Trophoblast cell (in vitro differentiated cells and primary cell): ENCODE measurements around the gene PTPN20.

Experiments
- DNase-seq, 2 donors: peaks; one replicate each; pipeline ENCODE4 v3.0.0-alpha.2; 2016
- H2AFZ ChIP-seq: 2 replicates; pipeline ENCODE4 v1.6.1; 2013; ENCODE audit warnings: low read length, moderate library complexity, mild to moderate bottlenecking; ENCODE audit not compliant: insufficient read depth, poor library complexity
- H2AK5ac ChIP-seq: 2 replicates; pipeline ENCODE4 v1.6.1; 2013; ENCODE audit warnings: mild to moderate bottlenecking, low read length
- H2BK120ac ChIP-seq: 2 replicates; pipeline ENCODE4 v1.6.1; 2013; ENCODE audit warnings: low read length, mild to moderate bottlenecking, moderate library complexity; ENCODE audit not compliant: insufficient read depth, poor library complexity
- H2BK12ac ChIP-seq: 2 replicates; pipeline ENCODE4 v1.6.1; 2013; ENCODE audit warnings: mild to moderate bottlenecking, low read length, moderate library complexity
- H2BK5ac ChIP-seq: 2 replicates; pipeline ENCODE4 v1.6.1; 2013; ENCODE audit warnings: low read length, low read depth, moderate library complexity, mild to moderate bottlenecking; ENCODE audit not compliant: poor library complexity
- H3K14ac ChIP-seq: 2 replicates; pipeline ENCODE4 v1.6.1; 2013; ENCODE audit warnings: mild to moderate bottlenecking, low read length
- H3K18ac ChIP-seq: 2 replicates; pipeline ENCODE4 v1.6.1; 2013; ENCODE audit warnings: mild to moderate bottlenecking, low read length
- H3K23ac ChIP-seq: 2 replicates; pipeline ENCODE4 v1.6.1; 2013; ENCODE audit warnings: low read length
- H3K27ac ChIP-seq: 2 replicates; pipeline ENCODE4 v1.5.1; 2013; ENCODE audit warnings: low read depth, mild to moderate bottlenecking, inconsistent platforms, low read length, moderate library complexity
- H3K27me3 ChIP-seq: 2 replicates; pipeline ENCODE4 v1.6.1; 2013; ENCODE audit warnings: inconsistent platforms, mild to moderate bottlenecking, low read length, moderate library complexity; ENCODE audit not compliant: insufficient read depth
- H3K36me3 ChIP-seq, 2 experiments: 1 replicate in 1 of 2; 2 replicates in 1 of 2; pipeline ENCODE4 v1.6.1; 2013; ENCODE audit warnings: low read length in 2 of 2, mild to moderate bottlenecking in 2 of 2, moderate library complexity in 1 of 2; ENCODE audit not compliant: insufficient read depth in 2 of 2, control insufficient read depth in 1 of 2
- H3K4ac ChIP-seq: 2 replicates; pipeline ENCODE4 v1.6.1; 2013; ENCODE audit warnings: low read depth, mild to moderate bottlenecking, low read length, moderate library complexity
- H3K4me1 ChIP-seq, 2 experiments: 1 replicate in 1 of 2; 2 replicates in 1 of 2; pipeline ENCODE4 v1.6.1; 2013; ENCODE audit warnings: low read length in 2 of 2, mild to moderate bottlenecking in 2 of 2, moderate library complexity in 1 of 2; ENCODE audit not compliant: insufficient read depth in 2 of 2, control insufficient read depth in 1 of 2
- H3K4me2 ChIP-seq: 2 replicates; pipeline ENCODE4 v1.6.1; 2013; ENCODE audit warnings: inconsistent platforms, mild to moderate bottlenecking, low read length, moderate library complexity
- H3K4me3 ChIP-seq: 2 replicates; pipeline ENCODE4 v1.5.1; 2013; ENCODE audit warnings: mild to moderate bottlenecking, low read depth, low read length, inconsistent platforms
- H3K79me1 ChIP-seq: one replicate; pipeline ENCODE4 v1.6.1; 2013; ENCODE audit warnings: low read length
- H3K79me2 ChIP-seq: 2 replicates; pipeline ENCODE4 v1.6.1; 2013; ENCODE audit warnings: low read length, mild to moderate bottlenecking; ENCODE audit not compliant: control insufficient read depth, insufficient read depth, poor library complexity
- H3K9ac ChIP-seq: 2 replicates; pipeline ENCODE4 v1.6.1; 2013; ENCODE audit warnings: mild to moderate bottlenecking, low read length
- H3K9me3 ChIP-seq: 2 replicates; pipeline ENCODE4 v1.6.1; 2013; ENCODE audit warnings: low read depth, mild to moderate bottlenecking, control low read depth, inconsistent platforms, low read length; ENCODE audit not compliant: insufficient read depth
- H4K12ac ChIP-seq: 2 replicates; pipeline ENCODE4 v1.6.1; 2013; ENCODE audit warnings: low read depth, mild to moderate bottlenecking, low read length, moderate library complexity
- H4K8ac ChIP-seq: 2 replicates; pipeline ENCODE4 v1.6.1; 2013; ENCODE audit warnings: low read depth, mild to moderate bottlenecking, low read length, moderate library complexity
- H4K91ac ChIP-seq: one replicate; pipeline ENCODE4 v1.6.1; 2013; ENCODE audit warnings: low read depth, mild to moderate bottlenecking, low read length, moderate library complexity
- WGBS: extraction: QIAGEN DNeasy Blood & Tissue Kit; methylation state at CpG from one replicate; pipeline ENCODE4 v1.1.7; 2013; ENCODE audit warnings: missing lambda C conversion rate; ENCODE audit not compliant: insufficient read length, insufficient coverage; ENCODE audit errors: extremely low coverage; 5-methylcytosine and 5-hydroxymethylcytosine counted together

The PTPN20 gene

DNA sequence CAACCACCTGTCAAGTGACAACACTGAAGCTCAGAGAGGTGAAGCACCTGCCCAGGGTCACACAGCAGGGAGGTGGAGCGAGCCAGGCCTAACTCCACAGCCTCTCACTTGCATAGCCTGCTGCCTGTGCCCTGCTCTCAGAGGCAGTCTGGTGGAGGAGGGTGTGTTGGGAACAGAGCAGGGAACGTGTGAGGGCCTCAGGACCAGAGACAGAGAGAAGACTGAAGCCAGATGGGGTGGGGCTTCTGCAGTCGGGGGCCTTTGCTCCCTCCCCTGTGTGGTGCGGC is 114.0 kb downstream of the PTPN20 start:
- H2AK5ac ChIP-seq: no peak overlapping the region
- H4K8ac ChIP-seq: no peak overlapping the region
- DNase-seq: no peak
- H2BK120ac ChIP-seq: no peak overlapping the region
- no peak overlapping the region for H3K4me3 ChIP-seq
- H3K4me2 ChIP-seq: no peak overlapping the region
- no peak overlapping the region for H4K91ac ChIP-seq
- H3K14ac ChIP-seq: no peak overlapping the region
- peaks cover 5% of the 10 kb centered on the region for H3K9me3 ChIP-seq
- H3K36me3 ChIP-seq: no peaks in the 10 kb centered on the region
- H3K4ac ChIP-seq: no peak overlapping the region
- no peak overlapping the region for H3K23ac ChIP-seq
- no peaks in the 10 kb centered on the region for H3K27me3 ChIP-seq
- no peak overlapping the region for H2BK12ac ChIP-seq
- H3K4me1 ChIP-seq: no peaks in the 10 kb centered on the region
- H4K12ac ChIP-seq: no peak overlapping the region
- no peak overlapping the region for H2AFZ ChIP-seq
- no peak overlapping the region for H3K27ac ChIP-seq
- H3K18ac ChIP-seq: no peak overlapping the region
- H2BK5ac ChIP-seq: no peak overlapping the region
- no peak overlapping the region for H3K9ac ChIP-seq
- no CpG with 5 or more reads among the region's 4 CpGs for WGBS
- H3K79me1 ChIP-seq: no peaks in the 10 kb centered on the region
- H3K79me2 ChIP-seq: no peaks in the 10 kb centered on the region

DNA sequence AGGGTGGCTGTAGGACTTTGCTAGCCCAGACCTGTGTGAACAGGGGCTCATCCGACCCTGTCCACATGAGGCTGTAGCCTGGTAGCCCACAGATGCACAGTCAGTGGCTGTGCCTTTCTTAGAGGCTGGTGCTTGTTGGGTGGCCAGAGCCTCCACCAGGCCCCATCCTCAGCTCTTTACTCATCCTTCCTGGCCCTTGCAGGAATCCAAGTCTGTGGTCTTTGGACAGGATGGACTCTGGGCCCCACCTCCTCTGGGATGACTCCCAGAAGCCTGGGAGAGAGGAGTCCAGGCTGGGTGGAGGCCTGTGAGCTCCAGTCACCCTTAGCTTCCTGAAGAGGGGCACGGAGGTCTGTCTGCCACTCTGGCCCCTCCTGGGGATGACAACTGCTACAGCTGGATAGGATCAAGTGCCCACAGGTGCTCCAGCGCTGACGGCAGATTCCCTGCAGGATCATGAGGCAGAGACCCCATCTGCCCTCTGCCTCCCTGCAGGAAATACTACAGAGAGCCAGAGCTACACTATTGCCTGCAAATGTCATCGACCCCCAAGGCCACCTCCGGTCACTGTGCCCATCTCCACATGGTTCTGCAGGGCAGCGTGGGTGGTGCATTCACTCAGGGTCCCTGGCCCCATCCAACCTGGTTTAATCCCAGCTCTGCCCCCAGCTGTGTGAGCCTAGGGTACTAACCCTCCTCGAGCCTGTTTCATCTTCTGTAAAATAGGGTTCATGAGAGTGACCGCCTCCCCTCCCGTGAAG is 114.5 kb downstream of the PTPN20 start:
- no peaks in the 10 kb centered on the region for H3K79me1 ChIP-seq
- WGBS: no CpG with 5 or more reads among the region's 10 CpGs

DNA sequence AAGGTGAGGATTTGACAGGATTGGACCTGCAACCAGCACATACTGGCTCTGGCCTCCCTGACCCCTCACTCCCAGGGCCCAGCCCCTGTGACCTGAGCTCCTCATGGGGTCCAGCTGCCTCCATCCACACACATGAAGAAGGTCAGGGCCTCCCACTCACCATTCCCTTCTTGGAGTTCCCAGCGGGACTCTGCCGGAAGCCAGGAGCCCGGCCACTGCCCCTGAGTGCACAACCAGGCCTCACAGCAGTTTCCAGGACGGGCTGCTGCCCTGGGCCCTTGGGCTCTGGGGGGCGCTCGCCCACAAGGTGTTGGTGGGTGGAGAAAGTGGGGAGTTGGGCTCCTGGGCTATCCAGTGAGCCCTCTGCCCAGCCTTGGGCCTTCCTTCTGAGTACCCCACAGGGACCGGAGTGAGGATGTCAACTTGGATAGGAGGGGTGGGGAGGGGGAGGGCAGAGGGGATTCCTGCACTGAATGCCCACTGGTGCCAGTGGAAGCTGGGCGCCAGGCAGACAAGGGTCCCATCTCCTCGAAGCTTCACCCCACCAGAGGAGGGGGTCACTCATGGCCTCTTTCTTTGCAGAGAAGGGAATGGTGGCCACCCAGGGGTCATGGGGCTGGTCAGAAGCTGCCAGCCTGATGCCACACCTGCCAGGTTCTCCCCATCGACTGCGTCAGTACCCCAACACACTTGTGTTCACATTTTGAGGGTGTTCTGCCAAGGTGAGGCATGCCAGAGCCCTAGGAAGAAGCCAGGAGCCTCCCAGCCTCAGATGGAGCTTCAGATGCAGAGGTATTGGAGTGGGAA is 115.3 kb downstream of the PTPN20 start:
- Histone ChIP-seq H2BK12ac (no peak overlapping the region), H3K36me3 (no peaks in the 10 kb centered on the region), H3K18ac (no peak overlapping the region), H4K12ac (no peak overlapping the region), H3K79me2 (no peaks in the 10 kb centered on the region), H2BK5ac (no peak overlapping the region), H3K9ac (no peak overlapping the region), H3K4ac (no peak overlapping the region), H2AK5ac (no peak overlapping the region), H4K91ac (no peak overlapping the region), H3K4me2 (no peak overlapping the region), H3K23ac (no peak overlapping the region), H3K14ac (no peak overlapping the region), H2BK120ac (no peak overlapping the region), H3K9me3 (peaks cover 5% of the 10 kb centered on the region), H3K4me3 (no peak overlapping the region), H4K8ac (no peak overlapping the region), H3K27me3 (no peaks in the 10 kb centered on the region), H3K27ac (no peak overlapping the region), H3K79me1 (no peaks in the 10 kb centered on the region), H2AFZ (no peak overlapping the region), H3K4me1 (no peaks in the 10 kb centered on the region)
- WGBS: no CpG with 5 or more reads among the region's 11 CpGs
- DNase-seq: no peak

More for the DNA sequence above, 114.5 kb downstream of the PTPN20 start:
- Histone ChIP-seq H2BK5ac (no peak overlapping the region), H2AFZ (no peak overlapping the region), H2BK12ac (no peak overlapping the region), H3K4ac (no peak overlapping the region), H3K18ac (no peak overlapping the region), H2BK120ac (no peak overlapping the region), H2AK5ac (no peak overlapping the region), H3K9ac (no peak overlapping the region), H3K4me3 (no peak overlapping the region), H3K9me3 (peaks cover 5% of the 10 kb centered on the region), H3K27ac (no peak overlapping the region), H3K23ac (no peak overlapping the region), H3K4me2 (no peak overlapping the region), H4K91ac (no peak overlapping the region), H3K4me1 (no peaks in the 10 kb centered on the region), H4K12ac (no peak overlapping the region), H3K27me3 (no peaks in the 10 kb centered on the region), H3K36me3 (no peaks in the 10 kb centered on the region), H3K79me2 (no peaks in the 10 kb centered on the region), H4K8ac (no peak overlapping the region), H3K14ac (no peak overlapping the region)
- no peak for DNase-seq

DNA sequence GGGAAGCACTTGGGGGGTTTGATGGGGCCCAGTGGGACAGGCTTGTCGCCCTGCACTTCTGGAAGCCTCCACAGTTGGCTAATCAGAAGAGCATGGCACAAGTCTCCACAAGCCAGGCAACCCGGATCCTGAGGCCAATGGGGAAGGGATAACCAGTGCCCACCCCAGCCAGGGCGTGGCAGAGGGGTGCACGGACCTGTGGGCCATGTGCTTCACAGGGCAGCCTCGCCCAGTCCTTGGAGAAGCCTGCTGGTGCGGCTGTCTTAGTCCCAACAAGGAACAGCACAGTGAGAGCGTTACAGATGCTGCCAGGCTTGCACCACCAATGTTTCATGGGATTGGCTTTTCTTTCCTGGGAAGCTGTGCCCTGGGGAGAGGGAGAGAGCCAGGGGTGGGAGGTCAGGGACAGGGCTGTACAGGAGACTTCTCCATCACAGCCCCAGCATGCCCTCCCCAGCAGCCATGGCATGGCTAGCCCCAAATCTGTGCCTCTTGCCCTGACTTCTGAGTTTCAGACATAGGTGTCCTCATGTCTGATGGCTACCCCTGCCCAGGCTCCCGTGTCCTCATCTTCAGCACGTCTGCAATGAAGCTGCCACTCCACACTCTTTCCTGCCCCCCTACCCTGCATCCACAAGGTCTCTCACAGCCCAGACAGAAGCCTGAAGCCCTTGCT is 116.0 kb downstream of the PTPN20 start:
- Histone ChIP-seq H3K18ac (no peak overlapping the region), H4K91ac (no peak overlapping the region), H3K4me1 (no peaks in the 10 kb centered on the region), H2BK120ac (no peak overlapping the region), H3K9me3 (peaks cover 5% of the 10 kb centered on the region), H3K36me3 (no peaks in the 10 kb centered on the region), H4K12ac (no peak overlapping the region), H2AFZ (no peak overlapping the region), H4K8ac (no peak overlapping the region), H3K27me3 (no peaks in the 10 kb centered on the region), H3K4me2 (no peak overlapping the region), H3K79me1 (no peaks in the 10 kb centered on the region), H3K23ac (no peak overlapping the region), H3K4me3 (no peak overlapping the region), H3K79me2 (no peaks in the 10 kb centered on the region), H2BK12ac (no peak overlapping the region), H2AK5ac (no peak overlapping the region), H3K4ac (no peak overlapping the region), H3K14ac (no peak overlapping the region), H3K27ac (no peak overlapping the region), H3K9ac (no peak overlapping the region), H2BK5ac (no peak overlapping the region)
- no peak for DNase-seq
- no CpG with 5 or more reads among the region's 9 CpGs for WGBS
